GM12891 (cell line): Measurements from ENCODE around the gene ANXA3.

Experiments
- DNase-seq: peaks from one replicate; pipeline ENCODE4 v3.0.0; 2011; ENCODE audit warnings: low spot score; ENCODE audit not compliant: insufficient read length
- FAIRE-seq: peaks from 2 replicates; lab custom pipeline; 2011; peaks lifted over from hg19 to GRCh38; lab: Jason Lieb, UNC
- PAX5 ChIP-seq: IDR thresholded peaks from 2 replicates; pipeline ENCODE4 v1.6.1; 2011; ENCODE audit warnings: low read length, moderate library complexity, mild to moderate bottlenecking; ENCODE audit not compliant: insufficient read depth, severe bottlenecking
- POLR2A ChIP-seq: IDR thresholded peaks from 2 replicates; pipeline ENCODE4 v1.6.1; 2011; ENCODE audit warnings: low read depth, low read length, control low read depth
- POLR2AphosphoS5 ChIP-seq: IDR thresholded peaks from 2 replicates; pipeline ENCODE4 v1.6.1; 2011; ENCODE audit warnings: low read depth, low read length, control low read depth
- POU2F2 ChIP-seq: IDR thresholded peaks from 2 replicates; pipeline ENCODE4 v1.6.1; 2011; ENCODE audit warnings: low read depth, mild to moderate bottlenecking, control low read depth, low read length, moderate library complexity
- SPI1 ChIP-seq: IDR thresholded peaks from 2 replicates; pipeline ENCODE4 v1.6.1; 2011; ENCODE audit warnings: low read depth, low read length, control low read depth
- TAF1 ChIP-seq: IDR thresholded peaks from 2 replicates; pipeline ENCODE4 v1.6.1; 2011; ENCODE audit warnings: low read depth, low read length, control low read depth

ANXA3 gene

GRCh38 chr4:78519962-78520361 is 31.6 kb upstream of the ANXA3 start:
- no peak for TF ChIP-seq TAF1
- TF ChIP-seq PAX5, result no peak
- no peak for TF ChIP-seq POU2F2
- no peak for TF ChIP-seq POLR2AphosphoS5
- no peak for TF ChIP-seq SPI1
- no peak for TF ChIP-seq POLR2A
- DNase-seq (no peak), FAIRE-seq (no peak)

- DNase-seq, result no peak
- no peak for FAIRE-seq
- TF ChIP-seq POLR2AphosphoS5 (no peak), SPI1 (no peak), TAF1 (no peak), POLR2A (no peak), PAX5 (no peak), POU2F2 (no peak)
These were observed 30.8 kb upstream of the ANXA3 start for GRCh38 chr4:78520808-78521226.

- DNase-seq (no peak), FAIRE-seq (no peak)
- TF ChIP-seq POU2F2 (no peak), POLR2A (no peak), PAX5 (no peak), TAF1 (no peak), POLR2AphosphoS5 (no peak), SPI1 (no peak)
These were observed 27.6 kb upstream of the ANXA3 start for GRCh38 chr4:78524009-78524408.

GRCh38 chr4:78525559-78525958 is 26.0 kb upstream of the ANXA3 start:
- DNase-seq (no peak), FAIRE-seq (no peak)
- TF ChIP-seq SPI1 (no peak), PAX5 (no peak)

- no peak for TF ChIP-seq POLR2AphosphoS5
- no peak for TF ChIP-seq POLR2A
- FAIRE-seq, result no peak
These were observed 24.5 kb upstream of the ANXA3 start for GRCh38 chr4:78527103-78527502.

GRCh38 chr4:78527555-78527954 is 24.0 kb upstream of the ANXA3 start:
- no peak for DNase-seq
- TF ChIP-seq POLR2A (no peak), PAX5 (no peak), POLR2AphosphoS5 (no peak), TAF1 (no peak), POU2F2 (no peak), SPI1 (no peak)
- FAIRE-seq, result no peak

More at GRCh38 chr4:78527103-78527502, 24.5 kb upstream of the ANXA3 start:
- no peak for DNase-seq

- DNase-seq (no peak), FAIRE-seq (no peak)
- TF ChIP-seq TAF1 (no peak), SPI1 (no peak), POLR2AphosphoS5 (no peak), POLR2A (no peak), PAX5 (no peak), POU2F2 (no peak)
These were observed 23.2 kb upstream of the ANXA3 start for GRCh38 chr4:78528327-78528726.

GRCh38 chr4:78529569-78530209 is 21.9 kb upstream of the ANXA3 start:
- no peak for DNase-seq
- FAIRE-seq, result no peak

GRCh38 chr4:78532046-78532445 is 19.5 kb upstream of the ANXA3 start:
- no peak for TF ChIP-seq TAF1
- TF ChIP-seq POLR2A, result no peak
- no peak for TF ChIP-seq SPI1
- TF ChIP-seq POU2F2, result no peak
- TF ChIP-seq PAX5, result no peak
- no peak for TF ChIP-seq POLR2AphosphoS5
- no peak for FAIRE-seq
- DNase-seq, result no peak

More at GRCh38 chr4:78529569-78530209, 21.9 kb upstream of the ANXA3 start:
- TF ChIP-seq POLR2A, result no peak
- TF ChIP-seq PAX5, result no peak
- no peak for TF ChIP-seq TAF1
- no peak for TF ChIP-seq SPI1
- no peak for TF ChIP-seq POU2F2
- no peak for TF ChIP-seq POLR2AphosphoS5

- DNase-seq (no peak), FAIRE-seq (no peak)
- TF ChIP-seq POLR2AphosphoS5, result no peak
- TF ChIP-seq POU2F2, result no peak
- TF ChIP-seq TAF1, result no peak
- no peak for TF ChIP-seq POLR2A
- no peak for TF ChIP-seq PAX5
- TF ChIP-seq SPI1, result no peak
These were observed 17.7 kb upstream of the ANXA3 start for GRCh38 chr4:78533854-78534253.
